ENCODE measurements around the gene AGPAT4. TPM values are rescaled to one million over a fixed set of nuclear protein-coding genes. Genes with fewer than 3 reads are reported as not detected.

Gene AGPAT4
- total RNA-seq, 1 donor from 2014 or later, result 19.7 TPM

DNA sequence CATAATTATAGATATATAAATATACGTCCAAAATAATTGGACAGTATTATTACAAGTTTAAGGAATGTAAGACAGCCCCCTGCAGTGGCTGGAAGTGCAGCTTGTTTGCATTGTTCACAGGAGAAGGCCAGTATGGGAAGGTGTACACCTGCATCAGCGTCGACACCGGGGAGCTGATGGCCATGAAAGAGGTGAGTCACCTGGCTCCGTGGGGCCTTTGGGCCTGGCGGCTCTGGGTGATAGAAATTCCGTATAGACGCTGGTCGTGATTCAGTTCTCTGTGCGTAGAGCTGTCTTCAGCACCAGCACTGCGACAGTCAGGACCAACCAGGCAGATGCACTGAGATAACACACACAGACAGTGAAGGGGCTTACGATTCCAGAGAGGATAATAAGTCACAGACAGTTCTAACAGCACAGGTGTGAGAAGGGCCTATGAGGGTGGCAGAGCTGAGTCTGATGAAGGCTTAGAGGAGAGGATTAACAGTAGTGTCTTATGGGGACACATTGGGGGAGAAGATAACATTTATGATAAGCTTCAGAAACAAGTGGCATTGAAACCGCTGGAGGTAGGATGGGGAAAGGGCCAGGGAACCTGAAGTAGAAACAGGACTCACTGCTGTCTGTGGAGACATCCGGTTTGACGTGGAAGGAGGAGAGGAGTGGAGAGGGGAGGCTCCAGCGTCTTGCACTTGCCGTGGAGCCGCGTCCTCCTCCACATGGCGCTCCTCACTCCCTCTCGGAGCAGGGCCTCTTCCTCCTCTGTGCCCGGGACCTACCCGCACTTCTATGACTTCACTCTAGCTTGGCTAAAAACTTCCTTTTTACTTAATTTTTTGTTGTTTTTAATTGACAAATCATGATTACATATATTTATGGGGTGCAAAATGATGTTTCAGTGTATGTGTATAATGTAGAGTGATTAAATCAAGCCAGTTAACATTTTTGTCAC is 165.8 kb downstream of the AGPAT4 start:
- H3K4me3 ChIP-seq, result no peak overlapping the region
- intact Hi-C loops (cut with DNase I), result no loop called here
- TF ChIP-seq, protein P1, sequence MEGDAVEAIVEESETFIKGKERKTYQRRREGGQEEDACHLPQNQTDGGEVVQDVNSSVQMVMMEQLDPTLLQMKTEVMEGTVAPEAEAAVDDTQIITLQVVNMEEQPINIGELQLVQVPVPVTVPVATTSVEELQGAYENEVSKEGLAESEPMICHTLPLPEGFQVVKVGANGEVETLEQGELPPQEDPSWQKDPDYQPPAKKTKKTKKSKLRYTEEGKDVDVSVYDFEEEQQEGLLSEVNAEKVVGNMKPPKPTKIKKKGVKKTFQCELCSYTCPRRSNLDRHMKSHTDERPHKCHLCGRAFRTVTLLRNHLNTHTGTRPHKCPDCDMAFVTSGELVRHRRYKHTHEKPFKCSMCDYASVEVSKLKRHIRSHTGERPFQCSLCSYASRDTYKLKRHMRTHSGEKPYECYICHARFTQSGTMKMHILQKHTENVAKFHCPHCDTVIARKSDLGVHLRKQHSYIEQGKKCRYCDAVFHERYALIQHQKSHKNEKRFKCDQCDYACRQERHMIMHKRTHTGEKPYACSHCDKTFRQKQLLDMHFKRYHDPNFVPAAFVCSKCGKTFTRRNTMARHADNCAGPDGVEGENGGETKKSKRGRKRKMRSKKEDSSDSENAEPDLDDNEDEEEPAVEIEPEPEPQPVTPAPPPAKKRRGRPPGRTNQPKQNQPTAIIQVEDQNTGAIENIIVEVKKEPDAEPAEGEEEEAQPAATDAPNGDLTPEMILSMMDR (IDR thresholded peaks at IDR 0.05), result no peak
- peaks cover 92% of the 10 kb centered on the region for H3K36me3 ChIP-seq
- H3K4me1 ChIP-seq, result no peaks in the 10 kb centered on the region
- H3K27me3 ChIP-seq (ENCODE audit: low read depth), result no peaks in the 10 kb centered on the region
- DNase-seq, result no peak
- H3K9me3 ChIP-seq, result no peaks in the 10 kb centered on the region
- H3K27ac ChIP-seq, result no peak overlapping the region
- peak in 1 of 2 donors; percentile 32 for ATAC-seq

DNA sequence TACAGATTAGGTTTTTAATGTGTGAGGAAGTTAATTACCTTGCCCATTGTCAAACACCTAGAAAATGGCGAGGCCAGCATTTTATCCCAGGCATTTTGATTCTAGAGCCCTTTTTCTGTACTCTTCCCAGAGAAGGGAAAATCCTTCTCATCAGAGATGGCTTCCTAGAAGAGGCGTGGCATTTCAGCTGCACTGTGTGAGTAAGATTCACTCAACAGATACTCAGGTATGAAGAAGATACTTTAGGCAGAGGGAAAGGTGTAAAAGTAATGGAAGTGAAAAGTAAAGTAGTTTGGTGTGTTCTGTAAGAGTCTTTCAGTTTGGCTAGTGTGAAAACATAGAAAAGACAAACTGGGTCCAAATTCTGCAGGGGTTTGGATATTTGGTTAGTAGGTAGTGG is 168.5 kb downstream of the AGPAT4 start:
- intact Hi-C loops (cut with DNase I), result no loop called here
- ATAC-seq, result no peak
- H3K27ac ChIP-seq, result no peak overlapping the region

DNA sequence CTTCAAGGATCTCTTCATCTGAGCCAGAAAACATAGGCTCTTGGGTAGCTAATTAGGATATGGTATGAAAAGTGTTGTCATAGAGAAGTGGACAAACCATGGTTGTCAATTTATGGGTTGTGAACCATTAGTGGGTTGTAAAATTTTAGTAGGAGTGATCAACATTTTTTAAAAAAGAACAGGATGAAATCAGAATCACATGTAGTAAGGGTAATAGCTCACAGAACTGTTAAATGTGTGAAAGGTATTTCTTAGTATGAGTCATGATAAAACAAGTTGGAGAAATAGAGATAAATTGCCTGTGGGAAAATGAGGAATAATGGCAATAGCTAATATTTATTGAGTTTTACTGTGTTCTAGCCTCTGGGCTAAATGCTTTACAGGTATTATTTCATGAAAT is 168.9 kb downstream of the AGPAT4 start:
- no peaks in the 10 kb centered on the region for H3K4me1 ChIP-seq
- no peaks in the 10 kb centered on the region for H3K27me3 ChIP-seq (ENCODE audit: low read depth)
- no peak overlapping the region for H3K27ac ChIP-seq
- H3K36me3 ChIP-seq, result peaks cover 91% of the 10 kb centered on the region
- DNase-seq (no peak), ATAC-seq (no peak)
- intact Hi-C loops (cut with DNase I), result no loop called here
- TF ChIP-seq, protein P1 (IDR thresholded peaks at IDR 0.05), result no peak
- H3K9me3 ChIP-seq, result no peaks in the 10 kb centered on the region
- no peak overlapping the region for H3K4me3 ChIP-seq

More for the DNA sequence above, 168.5 kb downstream of the AGPAT4 start:
- Histone ChIP-seq H3K4me1 (no peaks in the 10 kb centered on the region), H3K36me3 (peaks cover 91% of the 10 kb centered on the region), H3K27me3 (ENCODE audit: low read depth) (no peaks in the 10 kb centered on the region), H3K9me3 (no peaks in the 10 kb centered on the region), H3K4me3 (no peak overlapping the region)
- DNase-seq, result no peak
- TF ChIP-seq, protein P1 (IDR thresholded peaks at IDR 0.05), result no peak

DNA sequence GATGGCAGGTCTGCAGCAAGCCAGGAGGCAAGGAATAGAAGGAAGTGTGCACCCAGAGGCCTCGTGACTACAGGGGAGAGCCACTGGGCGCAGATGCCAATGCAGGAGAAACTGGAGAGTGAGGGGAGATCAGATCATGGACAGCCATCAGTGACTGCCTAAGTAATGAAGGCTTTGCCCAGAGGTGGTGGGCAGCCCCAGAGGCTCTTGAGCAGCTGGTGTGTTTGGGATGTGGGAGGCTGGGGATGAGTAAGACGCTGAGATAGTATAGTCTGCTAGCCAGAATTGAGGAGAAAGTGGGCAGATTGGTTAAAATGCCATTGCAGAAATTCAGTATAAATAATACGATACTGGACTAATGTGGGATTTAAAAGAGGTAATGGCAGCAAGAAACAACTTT is 170.4 kb downstream of the AGPAT4 start:
- no peak for DNase-seq
- no peak for ATAC-seq
- intact Hi-C loops (cut with DNase I), result no loop called here
- Histone ChIP-seq H3K27me3 (ENCODE audit: low read depth) (no peaks in the 10 kb centered on the region), H3K9me3 (no peaks in the 10 kb centered on the region), H3K27ac (no peak overlapping the region), H3K36me3 (peaks cover 91% of the 10 kb centered on the region), H3K4me1 (no peaks in the 10 kb centered on the region), H3K4me3 (no peak overlapping the region)
- TF ChIP-seq, protein P1 (IDR thresholded peaks at IDR 0.05), result no peak

DNA sequence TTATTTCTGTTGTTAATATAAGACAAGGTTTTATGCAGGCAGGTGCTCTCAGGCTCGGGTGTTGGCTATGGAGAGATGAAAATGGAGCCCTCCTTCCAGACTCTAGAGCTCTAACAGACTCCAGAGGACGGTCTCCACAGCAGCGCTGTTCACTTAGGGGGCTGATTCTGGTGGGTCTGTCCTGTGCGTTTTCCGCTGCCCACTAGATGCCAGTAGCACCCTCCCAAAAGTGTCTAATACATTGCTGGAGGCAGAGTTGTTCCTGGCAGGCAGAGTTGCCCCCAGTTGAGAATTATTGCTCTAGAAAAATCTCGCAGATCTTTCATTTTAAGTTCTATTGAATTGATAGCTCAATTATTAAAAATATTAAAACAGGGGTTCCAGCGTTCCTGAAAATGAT is 172.3 kb downstream of the AGPAT4 start:
- peaks cover 91% of the 10 kb centered on the region for H3K36me3 ChIP-seq
- TF ChIP-seq, protein P1 (IDR thresholded peaks at IDR 0.05), result no peak
- ATAC-seq, result no peak
- H3K27me3 ChIP-seq (ENCODE audit: low read depth), result no peaks in the 10 kb centered on the region
- no peaks in the 10 kb centered on the region for H3K4me1 ChIP-seq
- no peak overlapping the region for H3K4me3 ChIP-seq
- no peak for DNase-seq
- intact Hi-C loops (cut with DNase I), result no loop called here
- H3K9me3 ChIP-seq, result no peaks in the 10 kb centered on the region
- no peak overlapping the region for H3K27ac ChIP-seq
